Neutrophil (primary cell): ENCODE measurements around the gene BHLHE23.

ENCODE experiments used
- H3K27ac ChIP-seq: fragments of 200-600 bp; sonication (generic); 2 replicates; pipeline ENCODE4 v1.5.1; 2016; ENCODE audit warnings: mild to moderate bottlenecking, moderate library complexity
- H3K27me3 ChIP-seq: fragments of 200-600 bp; sonication (generic); 2 replicates; pipeline ENCODE4 v1.6.0; 2016; ENCODE audit warnings: mild to moderate bottlenecking
- H3K36me3 ChIP-seq: fragments of 200-600 bp; sonication (generic); 2 replicates; pipeline ENCODE4 v1.5.1; 2017
- H3K4me1 ChIP-seq, 2 experiments: fragments of 200-600 bp in 1 of 2; sonication (generic) in 1 of 2; 1 replicate in 1 of 2; 2 replicates in 1 of 2; pipeline versions ENCODE4 v1.5.1 to v1.6.1; 2013 to 2016; ENCODE audit warnings: low read depth in 1 of 2, low read length in 1 of 2, mild to moderate bottlenecking in 1 of 2, moderate library complexity in 1 of 2; ENCODE audit not compliant: control insufficient read depth in 1 of 2, insufficient read depth in 1 of 2
- H3K4me3 ChIP-seq, 2 experiments: fragments of 200-600 bp in 1 of 2; sonication (generic) in 1 of 2; 1 replicate in 1 of 2; 2 replicates in 1 of 2; pipeline ENCODE4 v1.5.1; 2013 to 2016; ENCODE audit warnings: low read depth in 1 of 2, low read length in 1 of 2, mild to moderate bottlenecking in 1 of 2, moderate library complexity in 1 of 2
- H3K9me3 ChIP-seq: fragments of 200-600 bp; sonication (generic); 2 replicates; pipeline ENCODE4 v1.5.1; 2016
- CTCF ChIP-seq: fragments of 200-600 bp; sonication (generic); IDR thresholded peaks from 2 replicates; pipeline ENCODE4 v1.5.1; 2016; ENCODE audit warnings: antibody characterized with exemption

Gene BHLHE23

DNA sequence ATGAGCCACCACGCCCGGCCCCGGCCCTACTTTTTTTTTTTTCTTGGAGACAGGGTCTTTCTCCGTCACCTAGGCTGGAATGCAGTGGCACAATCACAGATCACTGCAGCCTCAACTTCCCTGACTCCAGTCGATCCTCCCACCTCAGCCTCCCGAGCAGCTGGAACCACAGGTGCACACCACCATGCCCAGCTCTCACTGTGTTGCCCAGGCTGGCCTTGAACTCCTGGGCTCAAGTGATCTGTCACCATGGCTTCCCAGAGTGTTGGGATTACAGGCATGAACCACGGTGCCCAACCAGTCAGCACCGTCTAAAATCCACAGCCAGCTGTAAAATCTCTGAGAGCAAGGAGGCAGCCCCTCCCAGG, 36.8 kb downstream of the BHLHE23 start:
- H3K4me3 ChIP-seq = no peak overlapping the region
- H3K36me3 ChIP-seq = no peaks in the 10 kb centered on the region
- H3K27ac ChIP-seq = no peak overlapping the region
- peaks cover 0 to 8% of the 10 kb centered on the region in 2 experiments for H3K4me1 ChIP-seq
- no peaks in the 10 kb centered on the region for H3K9me3 ChIP-seq
- H3K27me3 ChIP-seq = peaks cover 64% of the 10 kb centered on the region
- TF ChIP-seq CTCF = no peak

- H3K4me1 ChIP-seq = peaks cover 0 to 8% of the 10 kb centered on the region in 2 experiments
- no peak overlapping the region for H3K27ac ChIP-seq
- H3K27me3 ChIP-seq = peaks cover 58% of the 10 kb centered on the region
- H3K36me3 ChIP-seq = peaks cover 2% of the 10 kb centered on the region
- H3K9me3 ChIP-seq = no peaks in the 10 kb centered on the region
- no peak overlapping the region for H3K4me3 ChIP-seq
- TF ChIP-seq CTCF = no peak
These were observed 37.5 kb downstream of the BHLHE23 start for GRCh38 chr20:62969179-62969760.

DNA sequence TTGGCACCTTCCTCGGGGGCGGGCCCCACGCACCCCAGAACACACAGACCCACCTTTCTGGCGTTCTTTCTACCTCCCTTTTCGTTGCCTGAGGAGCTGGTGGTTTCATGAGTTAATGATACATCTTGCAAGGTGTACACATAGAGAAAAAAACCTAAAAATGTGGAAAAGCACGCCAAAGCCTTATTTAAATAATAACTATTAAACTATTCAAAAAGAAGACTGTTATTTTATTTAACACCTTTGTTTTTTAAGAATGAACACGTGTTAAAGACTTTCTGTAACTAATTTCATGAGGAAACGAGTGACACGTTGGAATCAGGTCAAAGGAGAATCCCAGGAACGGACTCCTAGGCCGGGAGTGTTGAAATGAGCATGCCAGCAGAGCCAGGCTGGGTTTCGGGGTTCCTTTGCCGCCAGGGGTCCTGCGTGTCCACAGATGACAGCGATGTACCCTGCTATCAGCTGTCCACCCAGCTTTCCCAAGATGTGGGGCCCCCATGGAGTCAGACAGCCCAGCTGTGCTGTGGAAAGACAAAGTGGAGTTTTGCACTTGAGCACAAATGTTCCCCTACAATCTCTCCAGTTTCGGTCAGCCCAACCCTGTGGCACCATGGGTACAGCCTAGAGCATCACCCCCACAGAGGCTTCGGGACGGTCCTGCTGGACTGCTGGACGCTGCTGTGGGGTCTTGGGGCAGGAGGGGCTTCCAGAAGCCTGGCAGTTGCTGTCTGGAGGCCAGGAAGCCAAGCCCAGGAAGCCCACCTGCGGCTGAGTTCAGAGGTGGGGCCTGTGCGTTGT, 38.2 kb downstream of the BHLHE23 start:
- H3K27me3 ChIP-seq = peaks cover 51% of the 10 kb centered on the region
- H3K4me1 ChIP-seq = peaks cover 0 to 8% of the 10 kb centered on the region in 2 experiments
- H3K4me3 ChIP-seq = no peak overlapping the region
- H3K27ac ChIP-seq = no peak overlapping the region
- H3K36me3 ChIP-seq = peaks cover 9% of the 10 kb centered on the region
- TF ChIP-seq CTCF = no peak
- no peaks in the 10 kb centered on the region for H3K9me3 ChIP-seq

DNA sequence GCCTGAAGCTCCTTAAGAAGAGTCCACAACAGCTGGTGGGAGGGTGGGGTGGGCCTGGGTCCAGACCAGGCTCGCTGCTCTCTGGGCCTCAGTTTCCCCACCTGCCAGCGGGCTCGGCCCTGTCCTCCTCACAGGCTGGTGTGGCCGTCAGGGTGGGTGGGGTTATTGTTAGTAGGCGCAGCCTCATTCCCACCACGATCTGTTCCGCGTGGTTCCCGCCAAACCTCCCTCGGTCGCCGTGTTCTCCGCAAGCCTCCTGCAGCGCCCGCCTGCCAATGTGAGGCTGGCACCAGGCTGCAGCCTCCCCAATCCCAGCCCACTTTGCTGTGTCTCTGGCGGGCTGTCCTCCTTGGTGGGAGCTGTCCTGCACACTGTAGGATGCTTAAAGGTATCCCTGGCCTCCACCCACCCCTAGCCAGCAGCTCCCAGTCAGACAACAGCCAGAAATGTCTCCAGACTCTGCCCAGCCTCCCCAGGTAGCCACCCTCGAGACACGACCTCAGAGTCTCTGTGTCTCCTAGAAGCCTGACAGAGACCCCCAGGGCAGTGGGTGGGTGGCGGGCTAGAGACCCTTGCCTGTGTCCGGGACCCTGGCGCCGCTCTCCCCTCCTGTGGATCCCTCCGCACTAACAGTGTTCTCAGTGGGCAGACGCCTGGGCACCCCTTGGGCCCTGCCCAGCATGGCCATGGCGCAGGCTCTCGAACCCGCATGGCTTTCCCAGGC, 39.0 kb downstream of the BHLHE23 start:
- Histone ChIP-seq H3K4me1 (peaks cover 0 to 7% of the 10 kb centered on the region in 2 experiments), H3K9me3 (no peaks in the 10 kb centered on the region), H3K36me3 (peaks cover 10% of the 10 kb centered on the region), H3K27me3 (peaks cover 43% of the 10 kb centered on the region), H3K4me3 (no peak overlapping the region), H3K27ac (no peak overlapping the region)
- no peak for TF ChIP-seq CTCF

DNA sequence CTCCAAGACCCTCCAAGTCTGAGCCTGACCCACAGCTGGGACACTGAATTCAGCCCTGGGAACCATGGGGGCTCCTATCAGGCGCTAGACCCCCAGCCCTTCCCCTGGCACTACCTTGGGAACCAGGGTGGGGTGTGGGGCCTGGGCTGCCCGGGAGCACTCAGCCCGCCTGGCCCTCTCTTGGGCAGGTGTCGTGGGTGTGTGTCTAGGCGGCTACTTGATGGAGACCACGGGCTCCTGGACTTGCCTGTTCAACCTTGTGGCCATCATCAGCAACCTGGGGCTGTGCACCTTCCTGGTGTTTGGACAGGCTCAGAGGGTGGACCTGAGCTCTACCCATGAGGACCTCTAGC, 39.6 kb downstream of the BHLHE23 start:
- Histone ChIP-seq H3K4me1 (no peaks in the 10 kb centered on the region), H3K4me3 (no peak overlapping the region), H3K27ac (no peak overlapping the region), H3K9me3 (no peaks in the 10 kb centered on the region), H3K27me3 (peaks cover 36% of the 10 kb centered on the region), H3K36me3 (peaks cover 16% of the 10 kb centered on the region)
- no peak for TF ChIP-seq CTCF
